K562 (cell line): ENCODE results near the gene SOX2. TPM values are rescaled to one million over a fixed set of nuclear protein-coding genes. Genes with fewer than 3 reads are reported as not detected.

Experiments used
- ATAC-seq: fragments of 200-7000 bp; cut with Tn5 transposase; 3 replicates; pipeline ENCODE4 v1.9.1; 2020; ENCODE audit warnings: moderate library complexity
- BruUV-seq: library from RNA; stranded (reverse); fragments of 400-500 nt; replicated peaks from 2 replicates; lab custom pipeline; 2021; lab: Mats Ljungman, UMichigan
- CTCF ChIA-PET: fragments of 300-600 bp; formaldehyde crosslinking; extraction: SDS; loops from one replicate; lab custom pipeline; 2021; ENCODE audit warnings: low intra/inter-chr PET ratio; lab: Yijun Ruan, JAX
- POLR2A ChIA-PET: fragments of 300-600, 350-650 bp; sonication (Branson Sonifier 250); formaldehyde crosslinking; extraction: SDS; loops from one replicate; lab custom pipeline; 2021; ENCODE audit warnings: antibody characterized with exemption, inconsistent platforms; lab: Yijun Ruan, JAX
- DNase-seq, 4 experiments: peaks; one replicate each; pipeline versions ENCODE4 v3.0.0 to v3.0.0-alpha.2; 2011 to 2018; ENCODE audit warnings: low spot score in 3 of 4, mixed read lengths in 3 of 4; ENCODE audit errors: extremely low read depth in 1 of 4
- FAIRE-seq: peaks from 2 replicates; lab custom pipeline; 2011; peaks lifted over from hg19 to GRCh38; lab: Jason Lieb, UNC
- H2AFZ ChIP-seq: 2 replicates; pipeline ENCODE4 v1.6.0; 2011; ENCODE audit warnings: low read depth, low read length, control low read depth, inconsistent platforms
- H3K27ac ChIP-seq: fragments of 200-600 bp; 3 replicates; pipeline ENCODE4 v1.8.0; 2011; ENCODE audit warnings: low read depth, mild to moderate bottlenecking, control low read depth, inconsistent platforms, low read length, moderate library complexity, mixed read lengths; ENCODE audit errors: extremely low read depth
- H3K27me3 ChIP-seq, 2 experiments: fragments of 300-600 bp in 1 of 2; 2 replicates in 1 of 2; 3 replicates in 1 of 2; pipeline versions ENCODE4 v1.6.0 to v1.8.0; 2011; ENCODE audit warnings: inconsistent platforms in 2 of 2, low read length in 2 of 2, mild to moderate bottlenecking in 1 of 2, mixed read lengths in 1 of 2, moderate library complexity in 1 of 2; ENCODE audit not compliant: control insufficient read depth in 2 of 2, insufficient read depth in 2 of 2
- H3K36me3 ChIP-seq: fragments of 300-600 bp; 3 replicates; pipeline ENCODE4 v1.8.0; 2011; ENCODE audit warnings: mild to moderate bottlenecking, low read length, inconsistent platforms; ENCODE audit not compliant: control insufficient read depth, insufficient read depth
- H3K4me1 ChIP-seq, 2 experiments: fragments of 200-600 bp in 1 of 2; replicated peaks in 1 of 2; 2 replicates in 1 of 2; 3 replicates in 1 of 2; pipeline versions ENCODE4 v1.5.1 to v1.8.0; 2011; ENCODE audit warnings: inconsistent platforms in 2 of 2, low read length in 2 of 2, mild to moderate bottlenecking in 1 of 2, mixed read lengths in 1 of 2, moderate library complexity in 1 of 2; ENCODE audit not compliant: control insufficient read depth in 2 of 2, insufficient read depth in 2 of 2
- H3K4me2 ChIP-seq: 2 replicates; pipeline ENCODE4 v1.6.1; 2011; ENCODE audit warnings: low read length, control low read depth, inconsistent platforms, mixed read lengths; ENCODE audit not compliant: insufficient read depth
- H3K4me3 ChIP-seq: fragments of 200-600 bp; sonication (generic), shearing (Covaris generic); 2 replicates; pipeline ENCODE4 v1.5.1; 2016; ENCODE audit warnings: control low read depth, inconsistent platforms
- H3K79me2 ChIP-seq: fragments of 200-600 bp; 3 replicates; pipeline ENCODE4 v1.8.0; 2011; ENCODE audit warnings: low read length, inconsistent platforms; ENCODE audit not compliant: control insufficient read depth, insufficient read depth
- H3K9ac ChIP-seq, 2 experiments: 2 replicates each; pipeline versions ENCODE4 v1.6.0 to v1.6.1; 2011; ENCODE audit warnings: low read depth in 2 of 2, low read length in 2 of 2, control low read depth in 1 of 2, inconsistent platforms in 1 of 2, mild to moderate bottlenecking in 1 of 2, mixed read lengths in 1 of 2; ENCODE audit not compliant: insufficient read depth in 1 of 2
- H3K9me1 ChIP-seq: one replicate; pipeline ENCODE4 v1.6.0; 2011; ENCODE audit warnings: inconsistent platforms, mild to moderate bottlenecking, low read length, moderate library complexity; ENCODE audit not compliant: control insufficient read depth, insufficient read depth
- H3K9me3 ChIP-seq: replicated peaks from 2 replicates; pipeline ENCODE4 v1.5.1; 2011; ENCODE audit warnings: low read depth, low read length, inconsistent platforms; ENCODE audit not compliant: control insufficient read depth, insufficient read depth
- H4K20me1 ChIP-seq: replicated peaks from 2 replicates; pipeline ENCODE4 v1.6.1; 2011; ENCODE audit warnings: low read length, inconsistent platforms, mixed read lengths; ENCODE audit not compliant: control insufficient read depth, insufficient read depth
- ASH1L ChIP-seq: fragments of 450-650 bp; IDR thresholded peaks from 2 replicates; pipeline ENCODE4 v1.6.1; 2018; ENCODE audit warnings: borderline replicate concordance, mild to moderate bottlenecking, low read depth; ENCODE audit not compliant: partially characterized antibody
- BMI1 ChIP-seq: fragments of 150-350 bp; IDR thresholded peaks from 2 replicates; pipeline ENCODE4 v1.6.1; 2014; ENCODE audit warnings: low read length
- CBFB ChIP-seq: sonication (generic); formaldehyde crosslinking; IDR thresholded peaks from 2 replicates; pipeline ENCODE4 v1.4.0; 2020; ENCODE audit warnings: mild to moderate bottlenecking, missing genetic modification reagents
- DACH1 ChIP-seq: fragments of 450-650 bp; IDR thresholded peaks from 2 replicates; pipeline ENCODE4 v1.6.1; 2018; ENCODE audit not compliant: partially characterized antibody
- FOXJ3 ChIP-seq: sonication (generic); formaldehyde crosslinking; IDR thresholded peaks from 2 replicates; pipeline ENCODE4 v1.4.0; 2020; ENCODE audit warnings: mild to moderate bottlenecking, missing genetic modification reagents
- HINFP ChIP-seq: fragments of 450-650 bp; conservative IDR thresholded peaks from 2 replicates; pipeline ENCODE4 v1.6.1; 2016; ENCODE audit warnings: missing genetic modification characterization, low read depth, mild to moderate bottlenecking, control low read depth, missing compliant biosample characterization
- HOMEZ ChIP-seq: fragments of 250-450 bp; sonication (Bioruptor Pico); IDR thresholded peaks from 2 replicates; pipeline ENCODE4 v1.4.0; 2020; ENCODE audit warnings: mild to moderate bottlenecking, moderate library complexity
- MCM3 ChIP-seq: fragments of 450-650 bp; IDR thresholded peaks from 2 replicates; pipeline ENCODE4 v1.6.1; 2016
- NRF1 ChIP-seq, 2 experiments: fragments of 450-650 bp; IDR thresholded peaks in 1 of 2; conservative IDR thresholded peaks in 1 of 2; 2 replicates each; pipeline ENCODE4 v1.6.1; 2014; ENCODE audit warnings: mild to moderate bottlenecking in 2 of 2
- SMAD3 ChIP-seq: fragments of 450-650 bp; formaldehyde crosslinking; conservative IDR thresholded peaks from 2 replicates; pipeline ENCODE4 v1.4.0; 2020; ENCODE audit warnings: mild to moderate bottlenecking
- SP2 ChIP-seq: IDR thresholded peaks from 2 replicates; pipeline ENCODE4 v1.6.1; 2011; ENCODE audit warnings: mild to moderate bottlenecking, low read depth, low read length, moderate library complexity; ENCODE audit not compliant: poor library complexity, severe bottlenecking; ENCODE audit errors: extremely low read depth
- STAG1 ChIP-seq: sonication (generic); formaldehyde crosslinking; IDR thresholded peaks from 2 replicates; pipeline ENCODE4 v1.5.0; 2020; ENCODE audit warnings: missing genetic modification reagents, borderline replicate concordance
- STAT5B ChIP-seq: fragments of 250-450 bp; sonication (Bioruptor Pico); IDR thresholded peaks from 2 replicates; pipeline ENCODE4 v1.8.0; 2021; ENCODE audit warnings: mild to moderate bottlenecking, inconsistent platforms
- TEAD1 ChIP-seq, 2 experiments: fragments of 450-650 bp in 1 of 2; sonication (generic) in 1 of 2; formaldehyde crosslinking; IDR thresholded peaks; 2 replicates each; pipeline versions ENCODE4 v1.4.0 to v1.8.0; 2020 to 2022; ENCODE audit warnings: mild to moderate bottlenecking in 2 of 2, missing genetic modification reagents in 1 of 2
- ZBTB8A ChIP-seq: fragments of 450-650 bp; IDR thresholded peaks from 2 replicates; pipeline ENCODE4 v1.6.1; 2018; ENCODE audit warnings: mild to moderate bottlenecking, moderate library complexity; ENCODE audit not compliant: partially characterized antibody
- WGBS: fragments of 100-300 bp; shearing (Covaris generic); methylation state at CpG from one replicate; pipeline ENCODE4 v1.1.6; 2016; ENCODE audit warnings: low coverage, mixed read lengths; ENCODE audit not compliant: insufficient coverage; ENCODE audit errors: missing lambda C conversion rate; 5-methylcytosine and 5-hydroxymethylcytosine counted together
- in situ Hi-C: fragments of 300-500 bp; cut with MboI; formaldehyde crosslinking; loops from 4 replicates; pipeline ENCODE4 v1.15.0; 2018; ENCODE audit warnings: inconsistent platforms, mixed read lengths
- intact Hi-C: fragments of 100-400 bp; cut with micrococcal nuclease; formaldehyde crosslinking; loops from 2 replicates; pipeline ENCODE4 v1.14.2; 2022
- polyA plus RNA-seq, 8 experiments: library from polyadenylated mRNA; depleted of rRNA in 4 of 8; stranded (reverse) in 5 of 8; unstranded in 3 of 8; fragments of >200 nt; fragmentation: Nextera tagmentation in 2 of 8; fragmentation: Illumina TruSeq in 1 of 8; extraction: Ambion mirVana in 2 of 8; extraction: Trizol in 1 of 8; gene quantifications; 2 replicates each; pipeline versions ENCODE4 v1.2.1 to v1.2.3, GENCODE V29; 2011 to 2014; ENCODE audit warnings: inconsistent platforms in 1 of 8, missing spikeins in 1 of 8
- total RNA-seq, 7 experiments: library from RNA; depleted of rRNA in 6 of 7; stranded (reverse); fragments of >200 nt in 6 of 7; fragmentation: Illumina TruSeq in 2 of 7; extraction: Trizol in 2 of 7; gene quantifications; 2 replicates each; pipeline versions ENCODE4 v1.2.1 to v1.2.3, GENCODE V29; 2011 to 2021; ENCODE audit warnings: low replicate concordance in 1 of 7

Gene SOX2
- total and polyA plus RNA-seq, 9 of the 15 experiments (the other 6 are each of a cell fraction or from before 2014, with no cell fraction given): 0.07 TPM; not detected in 8

GRCh38 chr3:181715571-181716340, 4.0 kb downstream of the SOX2 start:
- Histone ChIP-seq H3K36me3 (no peaks in the 10 kb centered on the region), H3K9me1 (no peaks in the 10 kb centered on the region), H3K4me2 (no peak overlapping the region), H3K9me3 (no peaks in the 10 kb centered on the region), H3K27me3 (peaks cover 12 to 26% of the 10 kb centered on the region in 2 experiments; a peak in 4 of 5 replicates), H4K20me1 (no peaks in the 10 kb centered on the region; the same call in 1 of the 2 replicates), H3K79me2 (no peaks in the 10 kb centered on the region), H3K4me3 (no peak overlapping the region), H3K4me1 (peaks cover 0 to 10% of the 10 kb centered on the region in 2 experiments; a peak in 4 of 5 replicates), H3K27ac (no peak overlapping the region), H3K9ac (no peak overlapping the region), H2AFZ (no peak overlapping the region)
- BruUV-seq: no TSS peak
- CTCF ChIA-PET: interaction anchor here (1.0 kb wide), 1 partner anchor 14 kb away, joined by 4 read pairs; no protein-coding TSS in a partner anchor
- intact Hi-C loops (no loop called here), in situ Hi-C loops (loop anchor here (10.0 kb wide), 1 partner anchor 969 kb away; no protein-coding TSS in a partner anchor)
- WGBS: 3% methylated on average over 15 of the region's 15 CpGs
- DNase-seq: no peak
- no peak for FAIRE-seq
- no peak for ATAC-seq
- POLR2A ChIA-PET: no interaction called here
- TF ChIP-seq ZBTB8A: no peak
- TF ChIP-seq STAG1 (CRISPR knock-in tag): no peak
- TF ChIP-seq CBFB (CRISPR knock-in tag): no peak
- no peak for TF ChIP-seq HOMEZ (CRISPR knock-in tag)
- no peak for TF ChIP-seq BMI1
- TF ChIP-seq FOXJ3: no peak
- TF ChIP-seq MCM3: no peak
- TF ChIP-seq SP2: no peak
- no peak for TF ChIP-seq SMAD3 (CRISPR knock-in tag)
- no peak for TF ChIP-seq HINFP
- no peak for TF ChIP-seq DACH1
- no peak for TF ChIP-seq STAT5B (CRISPR knock-in tag)
- no peak for TF ChIP-seq TEAD1 (CRISPR knock-in tag; IDR thresholded peaks at IDR 0.05)
- TF ChIP-seq ASH1L: no peak
- TF ChIP-seq NRF1 (conservative IDR thresholded peaks at IDR 0.05 in 1 of 2, IDR thresholded peaks at IDR 0.05 in 1 of 2): no peak
